ENCODE results near the gene SRRM2.

DNA sequence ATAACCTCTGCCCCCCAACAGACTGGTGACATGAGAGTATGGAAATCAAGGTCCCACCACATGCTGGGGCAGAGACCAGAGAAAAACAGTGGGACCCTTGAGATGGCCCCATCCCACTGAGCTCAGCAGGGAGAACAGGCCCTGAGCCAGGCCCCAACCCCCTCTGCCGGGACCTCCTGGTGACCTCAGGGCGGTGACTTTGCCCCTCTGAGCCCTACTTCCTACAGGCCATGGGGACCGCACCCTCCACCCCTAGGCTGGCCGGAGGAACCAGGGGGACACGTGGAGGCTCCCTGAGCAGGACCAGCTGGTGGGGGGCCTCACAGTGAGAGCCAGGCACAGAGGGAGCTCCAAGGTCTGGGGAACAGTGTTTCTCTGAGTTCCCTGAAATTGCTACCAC lies 13.8 kb upstream of the SRRM2 start:
- TF ChIP-seq, protein P1, sequence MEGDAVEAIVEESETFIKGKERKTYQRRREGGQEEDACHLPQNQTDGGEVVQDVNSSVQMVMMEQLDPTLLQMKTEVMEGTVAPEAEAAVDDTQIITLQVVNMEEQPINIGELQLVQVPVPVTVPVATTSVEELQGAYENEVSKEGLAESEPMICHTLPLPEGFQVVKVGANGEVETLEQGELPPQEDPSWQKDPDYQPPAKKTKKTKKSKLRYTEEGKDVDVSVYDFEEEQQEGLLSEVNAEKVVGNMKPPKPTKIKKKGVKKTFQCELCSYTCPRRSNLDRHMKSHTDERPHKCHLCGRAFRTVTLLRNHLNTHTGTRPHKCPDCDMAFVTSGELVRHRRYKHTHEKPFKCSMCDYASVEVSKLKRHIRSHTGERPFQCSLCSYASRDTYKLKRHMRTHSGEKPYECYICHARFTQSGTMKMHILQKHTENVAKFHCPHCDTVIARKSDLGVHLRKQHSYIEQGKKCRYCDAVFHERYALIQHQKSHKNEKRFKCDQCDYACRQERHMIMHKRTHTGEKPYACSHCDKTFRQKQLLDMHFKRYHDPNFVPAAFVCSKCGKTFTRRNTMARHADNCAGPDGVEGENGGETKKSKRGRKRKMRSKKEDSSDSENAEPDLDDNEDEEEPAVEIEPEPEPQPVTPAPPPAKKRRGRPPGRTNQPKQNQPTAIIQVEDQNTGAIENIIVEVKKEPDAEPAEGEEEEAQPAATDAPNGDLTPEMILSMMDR (conservative IDR thresholded peaks at IDR 0.05) = no peak
- no peak for TF ChIP-seq EZH2 (IDR thresholded peaks at IDR 0.05; ENCODE audit: low read depth)

Measured in PC-9 (cell line).